HG03571 (cell line): ENCODE data around the gene QRICH1.

Experiments
- ATAC-seq: cut with Tn5 transposase; IDR thresholded peaks from one replicate; pipeline ENCODE4 v1.9.1; 2021; ENCODE audit not compliant: unreplicated experiment

QRICH1 gene

DNA sequence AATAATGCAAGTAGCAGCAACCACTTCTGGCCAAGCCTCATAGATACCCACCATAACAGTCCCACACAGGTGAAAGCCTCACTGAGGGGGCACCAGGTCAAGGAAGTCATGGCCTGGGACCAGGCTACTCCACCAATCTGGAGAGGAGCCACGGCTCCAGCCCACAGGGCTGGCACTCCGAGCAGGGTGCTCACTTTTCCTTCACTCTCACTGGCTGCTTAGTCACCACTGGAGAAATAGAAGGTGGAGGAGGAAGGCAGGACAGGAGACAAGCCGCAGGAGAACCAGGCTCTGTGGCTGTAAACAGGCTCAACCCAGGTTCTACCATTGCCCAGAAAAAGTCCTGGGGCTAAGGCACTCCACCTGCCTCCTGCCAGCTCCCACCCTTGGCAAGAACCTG is 25.6 kb upstream of the QRICH1 start:
- no peak for ATAC-seq

- ATAC-seq: no peak
Observed at GRCh38 chr3:49119036-49119435, 25.2 kb upstream of the QRICH1 start.

GRCh38 chr3:49112262-49112661 is 18.4 kb upstream of the QRICH1 start:
- ATAC-seq: no peak

DNA sequence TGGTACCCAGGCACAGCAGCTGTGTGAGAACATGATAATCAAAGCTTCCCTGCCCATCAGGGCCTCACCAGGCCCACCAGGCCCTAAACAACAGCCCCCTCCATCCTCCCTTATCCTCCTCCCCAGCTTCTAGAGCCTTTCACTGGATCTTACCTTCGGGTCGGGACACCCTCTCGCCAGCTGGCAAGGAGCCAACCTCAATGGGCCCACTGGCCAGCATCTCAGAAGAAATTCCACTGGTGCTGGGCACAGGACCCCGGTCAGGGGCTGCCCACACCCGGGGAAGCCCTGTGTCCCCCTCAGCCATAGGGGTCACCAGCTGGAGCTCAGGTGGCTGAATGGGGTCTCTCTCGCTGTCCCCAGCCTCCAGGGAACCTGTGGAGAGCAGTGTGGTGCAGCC is 17.5 kb upstream of the QRICH1 start:
- ATAC-seq: no peak

GRCh38 chr3:49110780-49111179 is 16.9 kb upstream of the QRICH1 start:
- ATAC-seq: no peak

GRCh38 chr3:49108346-49108745 is 14.5 kb upstream of the QRICH1 start:
- ATAC-seq: no peak

DNA sequence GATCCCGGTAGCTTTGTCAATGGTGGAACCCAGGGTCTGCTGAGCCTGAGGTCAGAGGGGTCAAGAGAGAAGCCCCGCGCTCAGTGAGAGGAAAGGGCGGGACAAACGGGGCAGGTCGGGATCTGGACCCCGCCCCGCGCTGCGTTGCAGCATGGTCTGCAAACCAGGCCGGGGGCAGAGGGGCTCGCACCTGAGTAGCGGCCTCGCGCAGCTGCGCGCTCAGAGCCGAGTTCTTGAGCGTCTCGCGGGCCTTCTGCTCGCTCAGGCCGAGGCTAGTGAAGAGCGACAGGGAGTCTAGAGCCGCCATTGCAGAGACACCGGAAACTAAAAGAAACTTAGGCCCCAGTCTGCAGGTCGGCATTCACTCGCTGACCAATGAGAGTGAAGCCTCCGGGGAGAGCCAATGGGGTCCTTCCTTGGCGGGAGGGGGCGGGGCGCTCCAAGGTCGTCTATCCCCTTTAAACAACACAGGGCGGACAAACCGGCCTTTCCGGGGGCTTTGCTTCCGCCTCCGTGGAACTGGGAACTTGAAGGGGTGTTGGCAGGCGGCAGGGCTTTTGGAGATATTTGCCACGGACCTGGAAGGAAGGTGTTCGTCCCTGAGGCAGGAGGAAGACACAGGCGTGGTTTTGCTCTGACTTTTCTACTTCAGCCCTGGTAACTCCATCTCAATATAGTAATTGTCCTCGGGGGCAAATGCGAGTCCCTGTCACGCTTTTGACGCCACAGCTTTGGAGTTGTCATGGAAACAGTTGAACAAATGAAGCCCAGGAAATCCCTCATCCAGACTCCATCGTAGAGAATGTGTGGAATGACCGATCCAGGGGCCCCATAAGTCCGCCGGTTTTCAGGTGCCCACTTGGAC is 10.8 kb upstream of the QRICH1 start, which contains the start of gene QARS1:
Gene QARS1 (minus strand): TSS at position 331 of the 865 bp plus-strand sequence. CDS start 24 bp downstream, at position 307.
- ATAC-seq: peak; percentile 72

DNA sequence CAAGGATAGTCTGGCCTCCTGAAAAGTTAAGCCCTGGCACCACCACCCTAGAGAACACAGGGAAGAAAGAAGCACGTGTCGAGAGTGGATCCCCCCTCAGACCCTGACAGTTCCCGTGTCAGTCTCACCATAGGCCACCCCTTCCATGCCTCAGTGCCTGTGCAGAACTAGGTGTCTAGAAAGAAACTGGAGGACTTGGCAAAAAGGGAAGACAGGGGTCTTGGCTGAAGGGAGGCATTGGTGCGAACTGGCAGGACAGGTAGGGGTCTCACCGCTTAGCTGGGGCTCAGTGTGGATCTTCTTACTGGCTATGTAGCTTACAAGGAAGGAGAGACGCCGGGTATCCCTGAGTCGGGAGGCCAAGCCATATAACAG is 10.2 kb upstream of the QRICH1 start:
- no peak for ATAC-seq

DNA sequence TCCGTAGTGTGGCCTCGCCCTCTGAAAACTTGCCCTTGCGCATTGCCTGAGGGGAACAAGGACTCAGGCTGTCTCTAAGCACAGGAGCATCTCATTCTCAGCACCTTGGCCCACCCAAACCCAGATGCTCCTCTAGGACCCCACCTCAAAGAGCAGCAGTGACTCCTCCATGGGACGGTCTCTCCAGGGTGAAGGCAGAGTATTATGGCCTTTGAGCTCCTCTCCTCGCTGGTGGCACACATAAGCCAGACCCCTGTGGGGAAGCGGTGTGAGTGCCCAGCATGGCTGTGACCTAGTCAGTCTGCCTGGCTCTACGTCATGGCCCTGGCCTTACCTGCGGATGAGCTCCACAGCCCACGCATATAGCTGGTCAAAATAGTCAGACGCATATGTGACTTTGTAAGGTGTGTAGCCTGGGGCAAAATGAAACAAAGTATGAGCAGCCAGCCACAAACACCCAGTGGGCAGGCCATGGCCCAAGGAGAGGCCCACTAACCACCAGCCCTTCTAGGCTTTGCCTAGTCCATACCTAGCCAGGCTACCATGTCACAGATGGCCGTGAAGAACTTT is 6.3 kb upstream of the QRICH1 start:
- no peak for ATAC-seq

DNA sequence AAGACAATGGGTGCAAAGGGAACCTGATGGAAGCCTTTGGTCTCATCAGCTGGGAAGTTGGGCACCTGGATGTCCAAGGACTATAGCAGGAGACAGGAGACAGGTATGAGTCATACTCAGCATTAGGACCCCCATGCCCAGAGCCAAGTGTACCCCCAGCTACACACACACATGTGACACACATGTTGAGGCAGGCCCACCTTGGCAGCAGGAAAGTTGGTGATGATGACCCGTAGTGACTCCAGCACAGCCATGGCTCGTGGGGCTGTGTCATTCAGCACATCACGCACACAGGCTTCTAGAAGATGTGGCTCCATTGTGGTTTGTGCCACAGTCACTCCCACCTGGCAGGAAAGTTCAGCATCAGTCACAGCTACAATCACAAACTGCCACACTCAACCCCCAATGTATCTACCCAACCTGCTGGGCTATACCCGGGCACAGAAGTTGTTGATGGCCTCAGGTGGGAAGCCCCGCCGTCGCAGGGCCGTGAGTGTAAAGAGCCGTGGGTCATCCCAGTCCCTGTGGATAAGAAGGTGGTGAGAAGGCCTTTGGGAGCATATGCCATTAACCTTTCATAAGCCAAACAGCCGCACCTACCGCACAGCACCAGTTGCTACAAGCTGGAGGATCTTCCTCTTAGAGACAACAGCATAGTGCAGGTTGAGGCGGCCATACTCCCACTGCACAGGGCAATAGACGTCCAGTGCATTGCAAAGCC is 5.2 kb upstream of the QRICH1 start:
- ATAC-seq: no peak

DNA sequence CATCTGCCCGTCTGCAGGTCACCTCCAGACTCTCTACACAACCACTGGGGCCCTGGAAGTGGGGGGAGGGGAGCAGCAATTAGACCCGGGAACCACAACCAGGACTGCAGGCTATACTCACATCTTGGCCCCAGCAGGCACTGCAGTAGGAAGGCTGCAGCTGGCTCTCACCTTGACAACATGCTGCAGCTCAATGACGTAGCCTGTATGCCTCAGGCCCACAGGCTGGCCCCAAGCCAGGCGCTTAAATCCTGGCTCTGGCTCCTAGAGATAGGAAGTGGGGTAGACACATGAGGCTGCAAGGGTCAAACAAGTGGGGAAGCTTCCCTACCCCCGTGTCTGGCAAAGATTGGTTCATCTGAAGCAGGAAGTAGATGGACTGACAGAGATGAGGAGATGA is 4.6 kb upstream of the QRICH1 start:
- no peak for ATAC-seq

DNA sequence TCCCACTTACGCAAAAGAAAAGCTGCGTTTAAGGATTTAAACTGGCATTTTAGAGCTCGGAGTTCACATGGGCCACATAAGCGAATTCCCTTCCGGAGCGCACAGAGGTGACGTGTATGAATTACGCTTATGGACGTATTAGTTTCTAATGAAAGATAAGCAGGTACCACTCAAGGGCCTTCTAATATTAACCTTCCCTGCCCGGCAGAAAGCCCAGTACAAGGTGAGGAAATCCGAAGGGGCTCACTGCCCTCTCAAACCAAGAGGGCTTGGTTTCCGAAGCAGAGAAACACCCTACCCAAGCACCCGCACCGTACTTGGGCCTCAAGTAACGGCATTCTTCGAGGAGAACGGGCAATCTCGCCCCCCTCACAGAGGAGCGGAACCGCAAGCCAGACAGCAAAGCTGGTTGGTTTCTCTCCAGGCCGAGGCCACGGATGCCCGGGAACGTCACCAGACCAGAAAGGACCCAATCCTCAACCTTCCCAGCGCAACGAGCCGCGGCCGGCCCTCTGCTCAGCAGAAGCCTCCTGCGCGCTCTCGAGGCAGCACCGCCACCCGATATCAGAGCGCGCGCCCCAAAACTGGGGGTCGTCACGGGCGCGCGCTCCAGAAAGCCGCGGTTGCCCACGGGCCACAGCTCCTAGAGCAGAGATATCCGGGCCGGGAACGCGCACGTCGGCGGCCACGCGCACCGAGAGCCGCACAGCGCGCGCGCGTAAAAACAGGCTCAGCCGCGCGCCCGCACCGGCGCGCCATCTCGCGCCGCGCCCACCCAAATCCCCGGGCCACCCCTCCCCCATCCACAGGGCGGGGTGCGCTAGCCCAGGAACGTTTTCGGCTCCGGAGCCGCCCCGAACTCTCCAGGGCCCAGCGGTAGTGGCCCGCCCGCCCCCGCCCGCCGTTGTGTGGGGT is 676 bp downstream of the QRICH1 start:
- ATAC-seq: peak; percentile 33

DNA sequence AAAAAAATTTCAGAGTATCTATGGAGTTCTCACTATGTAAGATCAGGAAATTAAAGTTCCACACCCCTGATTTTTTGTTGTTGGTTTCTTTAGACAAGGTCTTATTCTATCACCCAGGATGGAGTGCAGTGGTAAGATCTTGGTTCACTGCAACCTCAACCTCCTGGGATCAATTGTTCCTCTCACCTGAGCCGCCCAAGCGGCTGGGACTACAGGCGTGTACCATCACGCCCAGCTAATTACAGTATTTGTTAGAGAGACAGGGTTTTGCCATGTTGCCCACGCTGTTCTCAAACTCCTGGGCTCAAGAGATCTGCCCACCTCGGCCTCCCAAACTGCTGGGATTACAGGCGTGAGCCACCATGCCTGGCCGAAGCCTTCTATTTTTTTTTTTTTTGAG is 12.4 kb downstream of the QRICH1 start:
- ATAC-seq: no peak

DNA sequence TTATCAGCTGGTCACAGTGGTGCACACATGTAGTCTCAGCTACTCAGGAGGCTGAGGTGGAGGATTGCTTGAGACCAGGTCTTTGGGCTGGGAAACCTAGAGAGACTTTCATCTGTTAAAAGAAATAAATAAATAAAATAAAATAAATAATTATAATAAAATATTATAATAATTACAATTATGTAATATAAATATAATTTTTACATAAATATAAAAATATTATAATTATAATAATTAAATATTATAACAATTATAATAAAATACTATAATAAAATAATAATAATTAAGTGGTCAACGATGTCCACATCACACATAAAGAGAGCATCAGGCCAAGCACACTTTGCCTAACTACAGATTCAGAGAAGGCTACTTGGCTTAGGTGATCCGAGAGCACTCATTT is 14.6 kb downstream of the QRICH1 start:
- no peak for ATAC-seq

GRCh38 chr3:49076646-49077045 is 17.2 kb downstream of the QRICH1 start:
- no peak for ATAC-seq

GRCh38 chr3:49076116-49076515 is 17.8 kb downstream of the QRICH1 start:
- no peak for ATAC-seq

DNA sequence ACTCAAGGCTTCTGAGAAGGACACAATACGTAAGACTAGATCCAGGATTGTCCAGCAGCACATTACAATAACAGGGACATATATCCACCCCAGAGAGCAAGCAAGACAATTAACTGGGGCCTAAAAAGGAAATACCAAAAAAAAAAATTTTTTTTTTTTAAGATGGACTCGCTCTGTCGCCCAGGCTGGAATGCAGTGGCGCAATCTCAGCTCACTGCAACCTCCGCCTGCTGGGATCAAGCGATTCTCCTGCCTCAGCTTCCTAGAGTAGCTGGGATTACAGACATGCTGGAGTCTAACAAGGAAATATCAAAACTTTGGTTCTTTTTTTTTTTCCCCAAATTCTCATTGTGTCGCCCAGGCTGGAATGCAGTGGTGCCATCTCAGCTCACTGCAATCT is 35.9 kb downstream of the QRICH1 start:
- no peak for ATAC-seq

DNA sequence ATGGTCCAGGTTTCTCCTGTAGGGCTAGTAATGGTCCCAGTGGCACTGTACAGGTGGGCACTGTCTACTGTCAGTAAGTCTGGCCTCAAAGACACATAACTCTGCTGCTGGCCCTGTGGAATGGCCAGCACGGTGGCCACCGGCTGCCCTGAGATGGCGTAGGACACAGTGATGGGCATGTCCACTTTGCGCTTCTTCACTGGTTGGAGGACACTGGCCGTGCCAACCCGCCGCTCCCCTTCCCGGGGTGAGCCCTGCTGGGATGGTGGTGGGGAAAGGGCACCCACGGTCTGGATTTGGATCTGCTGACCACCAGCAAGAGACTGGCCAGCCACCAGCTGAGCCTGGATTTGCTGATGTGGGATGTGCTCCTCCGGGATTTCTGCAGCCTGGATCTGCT is 36.6 kb downstream of the QRICH1 start:
- no peak for ATAC-seq

DNA sequence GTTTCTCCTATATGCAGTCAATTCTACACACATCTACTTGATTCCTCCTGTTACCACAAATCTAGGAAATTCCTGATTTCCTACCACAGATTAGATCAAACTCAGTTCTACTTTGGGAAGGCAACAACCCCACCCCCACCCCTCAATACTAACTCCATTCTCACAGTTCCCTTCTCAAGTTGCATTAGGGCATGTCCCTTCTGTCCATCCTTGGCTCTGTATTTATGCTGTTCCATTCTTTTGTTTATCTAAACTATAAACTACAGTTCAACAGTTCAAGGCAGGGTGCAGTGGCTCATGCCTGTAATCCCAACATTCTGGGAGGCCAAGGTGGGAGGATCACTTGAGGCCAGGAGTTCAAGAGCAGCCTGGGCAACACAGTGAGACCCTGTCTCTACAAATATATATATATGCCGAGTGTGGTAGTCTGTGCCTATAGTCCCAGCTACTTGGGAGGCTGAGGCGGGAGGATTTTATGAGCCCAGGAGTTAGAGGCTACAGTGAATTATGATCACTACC is 39.5 kb downstream of the QRICH1 start:
- ATAC-seq: no peak

- no peak for ATAC-seq
Observed at GRCh38 chr3:49053543-49053942, 40.3 kb downstream of the QRICH1 start.

DNA sequence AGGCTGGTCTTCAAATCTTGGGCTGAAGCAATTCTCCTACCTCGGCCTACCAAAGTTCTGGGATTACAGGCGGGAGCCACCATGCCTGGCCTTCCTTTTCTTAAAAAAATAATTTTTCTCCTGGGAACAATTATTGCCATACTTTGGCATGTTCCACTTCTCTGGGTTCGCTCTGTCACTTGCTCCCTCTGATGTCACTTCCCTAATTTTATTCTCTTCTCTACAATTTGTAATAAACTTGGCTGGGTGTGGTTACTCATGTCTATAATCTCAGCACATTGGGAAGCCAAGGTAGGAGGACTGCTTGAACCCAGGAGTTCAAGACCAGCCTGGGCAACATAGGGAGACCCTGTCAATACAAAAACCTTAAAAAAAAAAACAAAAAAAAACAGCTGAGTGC is 58.6 kb downstream of the QRICH1 start:
- no peak for ATAC-seq
